MM.1S (cell line): ENCODE measurements around the gene MSS51.

Experiments used
- DNase-seq: peaks from one replicate; pipeline ENCODE4 v3.0.0-alpha.2; 2015
- H2AFZ ChIP-seq: fragments of 300-600 bp; sonication (generic); 2 replicates; pipeline ENCODE4 v1.6.0; 2016; ENCODE audit warnings: antibody characterized with exemption, low read length
- H3F3A ChIP-seq: fragments of 300-600 bp; sonication (generic); 2 replicates; pipeline ENCODE4 v1.6.1; 2016; ENCODE audit warnings: mild to moderate bottlenecking, antibody characterized with exemption, low read length, moderate library complexity, mixed read lengths; ENCODE audit not compliant: insufficient read depth
- H3K27ac ChIP-seq: fragments of 300-600 bp; sonication (generic); 2 replicates; pipeline ENCODE4 v1.5.1; 2016; ENCODE audit warnings: mild to moderate bottlenecking, low read length
- H3K27me3 ChIP-seq: fragments of 300-600 bp; sonication (generic); replicated peaks from 2 replicates; pipeline ENCODE4 v1.6.0; 2016; ENCODE audit warnings: low read length; ENCODE audit not compliant: insufficient read depth
- H3K36me3 ChIP-seq: fragments of 300-600 bp; sonication (generic); replicated peaks from 2 replicates; pipeline ENCODE4 v1.6.1; 2016; ENCODE audit warnings: mild to moderate bottlenecking, low read length, mixed read lengths; ENCODE audit not compliant: insufficient read depth
- H3K4me1 ChIP-seq: fragments of 300-600 bp; sonication (generic); 2 replicates; pipeline ENCODE4 v1.6.1; 2016; ENCODE audit warnings: low read length, mixed read lengths
- H3K4me2 ChIP-seq: fragments of 300-600 bp; sonication (generic); 2 replicates; pipeline ENCODE4 v1.6.0; 2016; ENCODE audit warnings: low read depth, low read length
- H3K4me3 ChIP-seq: fragments of 300-600 bp; sonication (generic); 2 replicates; pipeline ENCODE4 v1.5.1; 2016; ENCODE audit warnings: low read length, mixed read lengths
- H3K79me2 ChIP-seq: fragments of 300-600 bp; sonication (generic); 2 replicates; pipeline ENCODE4 v1.6.1; 2016; ENCODE audit warnings: mixed run types, low read length, mixed read lengths
- H3K9ac ChIP-seq: fragments of 300-600 bp; sonication (generic); 2 replicates; pipeline ENCODE4 v1.6.1; 2016; ENCODE audit warnings: low read length, mixed read lengths
- H3K9me2 ChIP-seq: fragments of 300-600 bp; sonication (generic); replicated peaks from 2 replicates; pipeline ENCODE4 v1.6.1; 2016; ENCODE audit warnings: mild to moderate bottlenecking, low read length, mixed read lengths; ENCODE audit not compliant: insufficient read depth
- H3K9me3 ChIP-seq: fragments of 300-600 bp; sonication (generic); replicated peaks from 2 replicates; pipeline ENCODE4 v1.6.1; 2016; ENCODE audit warnings: mild to moderate bottlenecking, low read length, mixed read lengths; ENCODE audit not compliant: insufficient read depth
- H4K20me1 ChIP-seq: fragments of 300-600 bp; sonication (generic); 2 replicates; pipeline ENCODE4 v1.6.1; 2016; ENCODE audit warnings: mild to moderate bottlenecking, low read length, moderate library complexity, mixed read lengths; ENCODE audit not compliant: insufficient read depth
- EZH2 ChIP-seq: fragments of 300-600 bp; sonication (generic); optimal IDR thresholded peaks from 2 replicates; pipeline ENCODE3; 2017; ENCODE audit warnings: low read depth, mild to moderate bottlenecking, antibody characterized with exemption, low read length, mixed read lengths
- EZH2phosphoT487 ChIP-seq: fragments of 300-600 bp; sonication (generic); IDR thresholded peaks from 2 replicates; pipeline ENCODE4 v1.6.1; 2018; ENCODE audit warnings: antibody characterized with exemption, low read length
- TF ChIP-seq, protein P1 (sequence below): fragments of 300-600 bp; sonication (generic); IDR thresholded peaks from 2 replicates; pipeline ENCODE4 v1.5.1; 2016; ENCODE audit warnings: antibody characterized with exemption, low read length, mixed read lengths

MSS51 gene

DNA sequence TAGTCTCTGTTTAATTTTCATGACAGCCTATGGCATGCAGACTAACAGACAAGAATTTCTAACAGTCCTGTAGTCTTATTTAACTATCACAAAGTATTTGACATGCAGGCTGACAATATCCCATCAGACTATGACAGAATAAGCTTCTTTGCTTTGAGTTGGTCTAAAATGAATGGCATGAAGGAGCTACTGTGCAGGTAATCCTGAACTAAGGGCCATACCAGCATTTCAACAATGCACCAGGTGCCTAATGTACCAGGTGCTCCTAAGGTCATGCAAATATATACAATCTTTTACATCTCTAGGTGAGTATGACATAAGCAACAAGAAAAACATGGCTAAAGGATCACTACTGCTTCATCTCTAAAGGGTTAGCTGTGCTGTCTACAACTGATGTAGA is 13.6 kb upstream of the MSS51 start:
- Histone ChIP-seq H3K9me2 (no peaks in the 10 kb centered on the region), H3K9ac (no peak overlapping the region), H3K27ac (no peak overlapping the region), H3K79me2 (no peaks in the 10 kb centered on the region), H3K9me3 (no peaks in the 10 kb centered on the region), H3F3A (no peaks in the 10 kb centered on the region), H3K4me3 (no peak overlapping the region), H3K4me1 (no peaks in the 10 kb centered on the region), H3K4me2 (no peak overlapping the region), H3K36me3 (no peaks in the 10 kb centered on the region), H3K27me3 (no peaks in the 10 kb centered on the region), H4K20me1 (no peaks in the 10 kb centered on the region), H2AFZ (no peak overlapping the region)
- DNase-seq: no peak
- TF ChIP-seq EZH2phosphoT487: no peak
- no peak for TF ChIP-seq EZH2
- TF ChIP-seq, protein P1, sequence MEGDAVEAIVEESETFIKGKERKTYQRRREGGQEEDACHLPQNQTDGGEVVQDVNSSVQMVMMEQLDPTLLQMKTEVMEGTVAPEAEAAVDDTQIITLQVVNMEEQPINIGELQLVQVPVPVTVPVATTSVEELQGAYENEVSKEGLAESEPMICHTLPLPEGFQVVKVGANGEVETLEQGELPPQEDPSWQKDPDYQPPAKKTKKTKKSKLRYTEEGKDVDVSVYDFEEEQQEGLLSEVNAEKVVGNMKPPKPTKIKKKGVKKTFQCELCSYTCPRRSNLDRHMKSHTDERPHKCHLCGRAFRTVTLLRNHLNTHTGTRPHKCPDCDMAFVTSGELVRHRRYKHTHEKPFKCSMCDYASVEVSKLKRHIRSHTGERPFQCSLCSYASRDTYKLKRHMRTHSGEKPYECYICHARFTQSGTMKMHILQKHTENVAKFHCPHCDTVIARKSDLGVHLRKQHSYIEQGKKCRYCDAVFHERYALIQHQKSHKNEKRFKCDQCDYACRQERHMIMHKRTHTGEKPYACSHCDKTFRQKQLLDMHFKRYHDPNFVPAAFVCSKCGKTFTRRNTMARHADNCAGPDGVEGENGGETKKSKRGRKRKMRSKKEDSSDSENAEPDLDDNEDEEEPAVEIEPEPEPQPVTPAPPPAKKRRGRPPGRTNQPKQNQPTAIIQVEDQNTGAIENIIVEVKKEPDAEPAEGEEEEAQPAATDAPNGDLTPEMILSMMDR: no peak

DNA sequence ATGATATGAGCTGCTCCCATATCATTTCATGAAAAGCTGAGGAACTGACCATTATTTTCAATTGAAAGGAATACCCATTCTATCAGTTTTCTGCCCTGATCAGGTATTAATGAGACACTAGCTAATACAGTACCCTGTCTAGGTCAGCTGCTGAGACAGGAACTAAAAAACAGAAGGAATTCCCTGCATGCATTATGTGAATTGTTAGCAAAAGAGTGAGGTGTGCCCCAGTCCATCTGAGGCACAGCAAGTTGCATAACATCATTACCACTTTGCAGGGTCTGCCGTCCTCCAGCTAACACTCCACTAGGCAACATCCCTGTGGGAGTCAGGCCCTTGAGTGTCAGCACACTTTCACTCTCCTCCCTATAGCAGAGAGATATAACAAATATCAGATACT is 11.1 kb upstream of the MSS51 start:
- no peaks in the 10 kb centered on the region for H4K20me1 ChIP-seq
- TF ChIP-seq, protein P1: no peak
- no peak for TF ChIP-seq EZH2
- no peak for TF ChIP-seq EZH2phosphoT487
- no peaks in the 10 kb centered on the region for H3K9me3 ChIP-seq
- no peaks in the 10 kb centered on the region for H3K4me1 ChIP-seq
- H3F3A ChIP-seq: no peaks in the 10 kb centered on the region
- H3K79me2 ChIP-seq: no peaks in the 10 kb centered on the region
- no peak overlapping the region for H3K4me2 ChIP-seq
- no peaks in the 10 kb centered on the region for H3K27me3 ChIP-seq
- H3K9ac ChIP-seq: no peak overlapping the region
- DNase-seq: no peak
- no peaks in the 10 kb centered on the region for H3K9me2 ChIP-seq
- H3K36me3 ChIP-seq: no peaks in the 10 kb centered on the region; the same call in 1 of the 2 replicates
- no peak overlapping the region for H2AFZ ChIP-seq
- no peak overlapping the region for H3K27ac ChIP-seq
- no peak overlapping the region for H3K4me3 ChIP-seq

DNA sequence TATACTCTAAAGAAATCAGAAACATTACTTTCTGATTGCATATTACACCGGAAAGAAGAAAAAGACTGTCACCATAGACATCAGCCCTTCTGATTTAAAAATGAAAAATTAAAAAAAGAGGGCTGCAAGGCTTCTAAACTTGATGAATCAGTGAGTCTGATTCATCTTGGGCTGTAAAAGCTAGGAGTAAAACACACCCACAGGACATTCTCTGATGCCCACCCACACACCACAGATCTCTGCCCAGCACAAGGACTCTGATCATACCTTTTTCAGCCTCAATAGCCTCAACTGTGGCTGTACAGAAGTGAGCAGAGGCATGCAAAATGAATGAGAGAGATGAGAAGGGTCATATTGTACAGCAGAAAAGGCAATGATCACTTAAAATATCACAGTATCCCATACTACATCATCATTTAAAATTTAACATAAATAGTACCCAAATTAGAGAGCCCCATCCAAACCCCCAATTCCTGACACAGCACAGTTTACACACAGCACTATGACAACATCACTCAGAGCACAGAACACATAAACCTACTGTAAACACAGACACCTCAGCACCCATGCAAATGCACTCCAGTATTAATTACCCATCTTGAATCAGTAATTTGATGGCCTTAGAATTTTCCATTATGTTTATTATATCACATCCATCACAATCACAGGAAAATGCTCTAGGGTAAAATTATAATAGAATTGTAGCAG is 6.4 kb upstream of the MSS51 start:
- Histone ChIP-seq H3K9ac (no peak overlapping the region), H3K79me2 (no peaks in the 10 kb centered on the region), H3K9me3 (no peaks in the 10 kb centered on the region), H3K4me1 (no peaks in the 10 kb centered on the region), H2AFZ (no peak overlapping the region), H3K4me2 (no peak overlapping the region), H3K9me2 (no peaks in the 10 kb centered on the region), H3F3A (no peaks in the 10 kb centered on the region), H3K27me3 (no peaks in the 10 kb centered on the region), H3K36me3 (no peaks in the 10 kb centered on the region; the same call in 1 of the 2 replicates), H4K20me1 (no peaks in the 10 kb centered on the region), H3K4me3 (no peak overlapping the region), H3K27ac (no peak overlapping the region)
- TF ChIP-seq EZH2phosphoT487: no peak
- TF ChIP-seq EZH2: no peak
- TF ChIP-seq, protein P1: no peak
- DNase-seq: no peak
